SK-N-SH treated with all-trans-retinoic acid at 6 μM for 48 hours (cell line): ENCODE results near the gene TRAP1.

Experiments used
- ARNTL ChIP-seq: fragments of 450-650 bp; formaldehyde crosslinking; IDR thresholded peaks from 2 replicates; pipeline ENCODE4 v1.5.0; 2020; ENCODE audit warnings: low read depth, mild to moderate bottlenecking, moderate library complexity, borderline replicate concordance
- ESRRG ChIP-seq: fragments of 250-450 bp; sonication (Bioruptor Pico); IDR thresholded peaks from 2 replicates; pipeline ENCODE4 v1.6.1; 2021; ENCODE audit warnings: mild to moderate bottlenecking
- ISL1 ChIP-seq: fragments of 250-450 bp; sonication (Bioruptor Pico); IDR thresholded peaks from 2 replicates; pipeline ENCODE4 v2.1.2; 2022; ENCODE audit warnings: mild to moderate bottlenecking, moderate library complexity
- PATZ1 ChIP-seq: fragments of 250-450 bp; sonication (Bioruptor Pico); IDR thresholded peaks from 2 replicates; pipeline ENCODE4 v1.8.0; 2020; ENCODE audit warnings: mild to moderate bottlenecking, moderate library complexity, borderline replicate concordance
- PPARA ChIP-seq: fragments of 250-450 bp; sonication (Bioruptor Pico); IDR thresholded peaks from 2 replicates; pipeline ENCODE4 v1.5.0; 2020; ENCODE audit warnings: mild to moderate bottlenecking, borderline replicate concordance
- RARB ChIP-seq: fragments of 250-450 bp; sonication (Bioruptor Pico); IDR thresholded peaks from 2 replicates; pipeline ENCODE4 v1.8.0; 2021; ENCODE audit warnings: mild to moderate bottlenecking, moderate library complexity
- TCF4 ChIP-seq: fragments of 250-450 bp; sonication (Bioruptor Pico); IDR thresholded peaks from 2 replicates; pipeline ENCODE4 v1.8.0; 2021; ENCODE audit warnings: mild to moderate bottlenecking, moderate library complexity, borderline replicate concordance
- TSHZ2 ChIP-seq: fragments of 250-450 bp; sonication (Bioruptor Pico); IDR thresholded peaks from 2 replicates; pipeline ENCODE4 v1.5.0; 2020; ENCODE audit warnings: mild to moderate bottlenecking, moderate library complexity
- ZC3H10 ChIP-seq: fragments of 250-450 bp; sonication (Bioruptor Pico); IDR thresholded peaks from 2 replicates; pipeline ENCODE4 v1.5.1; 2021; ENCODE audit warnings: mild to moderate bottlenecking, moderate library complexity
- ZNF70 ChIP-seq: fragments of 450-650 bp; formaldehyde crosslinking; IDR thresholded peaks from 2 replicates; pipeline ENCODE4 v1.5.0; 2020; ENCODE audit warnings: mild to moderate bottlenecking, moderate library complexity

- TF ChIP-seq ZC3H10 (CRISPR knock-in tag): no peak
- TF ChIP-seq ISL1 (CRISPR knock-in tag): no peak
- TF ChIP-seq TCF4 (CRISPR knock-in tag): no peak
- no peak for TF ChIP-seq ZNF70 (CRISPR knock-in tag)
- TF ChIP-seq RARB (CRISPR knock-in tag): no peak
- TF ChIP-seq ESRRG (CRISPR knock-in tag): no peak
- no peak for TF ChIP-seq ARNTL
- TF ChIP-seq PATZ1 (CRISPR knock-in tag): no peak
- TF ChIP-seq TSHZ2 (CRISPR knock-in tag): no peak
- no peak for TF ChIP-seq PPARA (CRISPR knock-in tag)
These were observed 107.2 kb downstream of the TRAP1 start for GRCh38 chr16:3609895-3610697.
